Measurements from ENCODE around the gene CEP85L.
"Not testable (repeated sequence)": the region's sequence is repeated elsewhere in the genome, so short reads cannot be mapped to it uniquely, and the experiment has no call there.

Gene CEP85L

DNA sequence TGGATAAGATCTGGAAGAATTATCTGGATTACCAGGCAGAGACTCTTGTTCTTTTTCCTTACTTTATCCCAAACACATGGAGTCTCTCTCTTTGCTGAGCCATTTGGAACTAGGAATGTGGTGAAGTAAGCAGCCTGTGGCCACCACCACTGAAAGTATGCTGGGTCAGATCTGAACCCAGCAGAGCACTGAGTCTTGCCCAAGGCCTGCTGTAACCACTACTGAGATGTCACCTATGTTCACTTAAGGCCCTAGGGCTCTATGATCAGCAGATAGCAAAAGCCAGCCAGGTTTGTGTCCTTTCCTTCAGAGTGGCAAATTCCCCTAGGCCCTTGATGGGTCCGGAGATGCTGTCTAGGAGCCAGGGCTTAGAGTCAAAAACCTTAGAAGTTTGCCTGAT, 206.6 kb downstream of the CEP85L start:
- H3K4me3 ChIP-seq (ENCODE audit: low read depth, low read length): no peak overlapping the region
- DNase-seq (ENCODE audit: low read depth): no peak
- TF ChIP-seq, protein P1, sequence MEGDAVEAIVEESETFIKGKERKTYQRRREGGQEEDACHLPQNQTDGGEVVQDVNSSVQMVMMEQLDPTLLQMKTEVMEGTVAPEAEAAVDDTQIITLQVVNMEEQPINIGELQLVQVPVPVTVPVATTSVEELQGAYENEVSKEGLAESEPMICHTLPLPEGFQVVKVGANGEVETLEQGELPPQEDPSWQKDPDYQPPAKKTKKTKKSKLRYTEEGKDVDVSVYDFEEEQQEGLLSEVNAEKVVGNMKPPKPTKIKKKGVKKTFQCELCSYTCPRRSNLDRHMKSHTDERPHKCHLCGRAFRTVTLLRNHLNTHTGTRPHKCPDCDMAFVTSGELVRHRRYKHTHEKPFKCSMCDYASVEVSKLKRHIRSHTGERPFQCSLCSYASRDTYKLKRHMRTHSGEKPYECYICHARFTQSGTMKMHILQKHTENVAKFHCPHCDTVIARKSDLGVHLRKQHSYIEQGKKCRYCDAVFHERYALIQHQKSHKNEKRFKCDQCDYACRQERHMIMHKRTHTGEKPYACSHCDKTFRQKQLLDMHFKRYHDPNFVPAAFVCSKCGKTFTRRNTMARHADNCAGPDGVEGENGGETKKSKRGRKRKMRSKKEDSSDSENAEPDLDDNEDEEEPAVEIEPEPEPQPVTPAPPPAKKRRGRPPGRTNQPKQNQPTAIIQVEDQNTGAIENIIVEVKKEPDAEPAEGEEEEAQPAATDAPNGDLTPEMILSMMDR (IDR thresholded peaks at IDR 0.05; ENCODE audit: insufficient read depth, low read depth, low read length, missing control alignments): no peak

DNA sequence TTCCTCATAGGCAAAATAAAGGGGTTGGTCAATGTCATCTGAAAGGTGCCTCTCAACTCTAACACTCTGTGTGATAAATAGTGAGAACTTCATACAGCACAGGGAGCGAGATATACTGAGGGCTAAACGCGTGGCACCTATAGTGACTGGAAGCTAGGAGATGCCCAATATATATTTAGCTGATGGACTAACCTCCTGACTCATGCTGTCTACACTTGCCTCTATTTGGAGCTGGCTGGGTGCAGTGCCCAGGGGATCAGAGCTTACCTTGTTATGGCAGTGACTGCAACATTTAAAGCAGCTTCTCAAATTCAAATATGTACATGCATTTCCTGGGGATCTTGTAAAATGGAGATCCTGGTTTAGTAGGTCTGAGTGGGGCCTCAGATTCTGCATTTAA, 214.9 kb downstream of the CEP85L start:
- DNase-seq (ENCODE audit: low read depth): no peak
- TF ChIP-seq, protein P1 (IDR thresholded peaks at IDR 0.05; ENCODE audit: insufficient read depth, low read depth, low read length, missing control alignments): no peak
- H3K4me3 ChIP-seq (ENCODE audit: low read depth, low read length): no peak overlapping the region

DNA sequence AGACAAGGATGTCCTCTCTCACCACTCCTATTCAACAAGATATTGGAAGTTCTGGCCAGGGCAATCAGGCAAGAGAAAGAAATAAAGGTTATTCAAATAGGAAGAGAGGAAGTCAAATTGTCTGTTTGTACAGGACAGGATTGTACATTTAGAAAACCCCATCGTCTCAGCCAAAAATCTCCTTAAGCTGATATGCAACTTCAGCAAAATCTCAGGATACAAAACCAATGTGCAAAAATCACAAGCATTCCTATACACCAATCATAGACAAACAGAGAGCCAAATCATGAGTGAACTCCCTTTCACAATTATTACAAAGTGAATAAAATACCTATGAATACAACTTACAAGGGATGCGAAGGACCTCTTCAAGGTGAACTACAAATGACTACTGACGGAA, 217.2 kb downstream of the CEP85L start:
- not testable (repeated sequence) for H3K4me3 ChIP-seq (ENCODE audit: low read depth, low read length)

DNA sequence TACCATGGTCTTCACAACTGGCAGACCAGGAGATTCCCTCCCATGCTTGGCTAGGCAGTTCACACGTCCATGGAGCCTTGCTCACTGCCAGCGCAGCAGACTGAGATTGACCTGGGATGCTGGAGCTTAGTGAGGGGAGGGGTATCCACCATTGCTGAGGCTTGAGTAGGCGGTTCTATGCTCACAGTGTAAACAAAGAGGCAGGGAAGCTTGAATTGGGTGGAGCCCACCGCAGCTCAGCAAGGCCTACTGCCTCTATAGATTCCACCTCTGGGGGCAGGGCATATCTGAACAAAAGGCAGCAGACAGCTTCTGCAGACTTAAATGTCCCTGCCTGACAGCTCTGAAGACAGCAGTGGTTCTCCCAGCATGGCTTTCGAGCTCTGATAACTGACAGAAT, 230.1 kb downstream of the CEP85L start:
- not testable (repeated sequence) for H3K4me3 ChIP-seq (ENCODE audit: low read depth, low read length); DNase-seq (ENCODE audit: low read depth)

More for the DNA sequence above, 217.2 kb downstream of the CEP85L start:
- not testable (repeated sequence) for DNase-seq (ENCODE audit: low read depth)

DNA sequence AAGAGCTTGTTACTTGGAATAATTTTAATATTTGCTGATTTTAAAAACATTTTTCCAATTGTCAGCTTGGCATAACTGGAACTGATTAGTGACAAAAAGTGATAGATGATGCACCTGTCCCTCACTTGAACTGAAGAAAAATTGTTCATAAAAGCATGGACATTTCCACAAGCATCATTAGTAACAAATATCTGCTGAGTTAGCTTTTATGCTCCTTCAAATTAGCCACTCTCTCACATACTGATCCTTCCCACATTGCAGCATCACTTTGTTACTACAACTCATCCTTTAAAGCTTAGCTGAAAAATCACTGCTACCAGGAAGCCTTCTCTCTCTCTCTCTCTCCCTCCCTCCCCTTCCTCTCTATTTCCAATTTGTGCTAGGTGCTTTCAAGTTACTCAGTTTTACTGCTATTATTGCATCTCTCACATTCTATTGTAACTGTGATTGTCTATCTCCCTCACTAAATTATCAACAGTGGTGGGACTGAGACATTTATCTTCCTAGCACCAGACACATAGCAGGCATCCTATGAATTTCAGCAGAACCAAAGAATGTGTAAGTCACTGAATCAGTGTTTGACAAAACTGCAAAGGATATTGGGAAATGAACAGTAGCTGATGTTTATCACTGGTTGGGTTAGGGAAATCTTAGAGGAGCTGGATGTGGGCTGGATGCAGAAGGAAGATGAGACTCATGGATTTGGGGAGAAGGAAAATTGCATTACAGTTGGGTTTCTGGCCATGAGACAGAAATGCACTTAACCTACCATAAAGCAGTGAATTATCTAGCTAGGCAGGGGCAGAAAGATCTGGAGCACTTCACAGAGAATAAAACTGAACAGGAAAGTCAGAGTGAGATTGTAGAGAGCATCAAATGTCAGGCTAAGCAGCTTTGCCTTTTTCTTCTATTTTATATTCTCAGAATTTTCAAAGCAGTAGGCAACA, 231.7 kb downstream of the CEP85L start:
- DNase-seq (ENCODE audit: low read depth): no peak
- no peak overlapping the region for H3K4me3 ChIP-seq (ENCODE audit: low read depth, low read length)
- TF ChIP-seq, protein P1 (IDR thresholded peaks at IDR 0.05; ENCODE audit: insufficient read depth, low read depth, low read length, missing control alignments): no peak

All from GM12865 (cell line).